ENCODE measurements around the gene FITM1. TPM values are rescaled to one million over a fixed set of nuclear protein-coding genes. Genes with fewer than 3 reads are reported as not detected.
A peak's percentile ranks its signal among the peaks of the same experiment; 100 is the strongest.

Gene FITM1
- polyA plus RNA-seq, 1 experiment, result not detected

DNA sequence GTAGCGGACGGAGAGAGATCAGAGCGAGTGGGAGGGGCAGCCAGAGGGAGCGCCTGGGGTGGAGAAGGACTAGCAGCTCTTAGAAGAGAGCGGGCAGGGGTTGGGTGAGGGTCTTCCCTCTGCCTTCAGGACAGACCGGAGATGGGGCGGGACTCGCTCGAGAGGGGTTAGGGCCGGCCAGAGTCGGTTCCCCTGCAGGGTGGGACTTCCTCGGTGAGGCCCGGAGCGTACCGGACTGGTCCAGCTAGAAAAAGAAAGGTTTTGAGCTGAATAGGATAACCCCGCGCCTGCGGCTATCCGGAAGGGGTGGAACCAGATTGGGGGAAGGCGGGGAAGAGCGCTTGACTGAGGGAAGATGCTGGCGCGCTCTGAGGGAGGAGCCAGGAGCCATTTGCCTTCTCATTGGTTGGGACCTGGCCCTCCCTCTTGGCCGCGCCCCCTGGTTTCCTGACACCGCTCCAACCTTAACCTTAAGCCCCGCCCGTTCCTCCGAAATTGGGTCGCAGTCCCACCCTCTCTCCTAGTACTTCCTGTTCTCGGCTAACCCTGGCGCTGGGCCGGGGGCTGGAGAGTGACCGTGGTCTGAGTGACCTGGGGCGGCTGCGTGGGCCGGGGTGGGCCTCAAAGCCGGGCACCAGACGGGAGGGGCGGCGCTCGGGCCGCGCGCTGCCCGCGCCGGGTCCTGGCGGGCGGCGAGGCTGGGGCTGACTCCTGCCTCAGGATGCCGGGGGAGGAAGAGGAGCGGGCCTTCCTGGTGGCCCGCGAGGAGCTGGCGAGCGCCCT lies 16.7 kb downstream of the FITM1 start, which contains the start of gene RNF31:
Gene RNF31 (plus strand): TSS at position 521 of the 783 bp plus-strand sequence. CDS start 201 bp downstream, at position 722.
- CTCF ChIA-PET, result interaction anchor here (0.6 to 4.7 kb wide), 5 partner anchors 13 to 161 kb away, joined by 4 to 54 read pairs (median 5); partner anchors contain the start of genes CIDEB and IRF9
- no peak for TF ChIP-seq CTCF (IDR thresholded peaks at IDR 0.05; ENCODE audit: low read depth, low read length)
- POLR2A ChIA-PET, result interaction anchor here (0.6 to 2.1 kb wide), 9 partner anchors 10 to 100 kb away, joined by 3 to 17 read pairs (median 5); partner anchors contain the start of genes CHMP4A, DCAF11, IRF9 and NRL

GRCh38 chr14:24147761-24148428 lies 17.4 kb downstream of the FITM1 start:
- CTCF ChIA-PET, result interaction anchor here (0.6 to 4.7 kb wide), 4 partner anchors 13 to 149 kb away, joined by 4 to 54 read pairs (median 7); partner anchors contain the start of gene IRF9

More for the DNA sequence above, 16.7 kb downstream of the FITM1 start, which contains the start of gene RNF31:
- DNase-seq (ENCODE audit: low read depth, low spot score), result peak; percentile 95
- Histone ChIP-seq H3K27me3 (ENCODE audit: control insufficient read depth, insufficient read depth, low read length) (no peaks in the 10 kb centered on the region), H3K9me3 (ENCODE audit: control insufficient read depth, insufficient read depth, low read length) (peaks cover 3% of the 10 kb centered on the region; the same call in 1 of the 2 replicates), H3K4me3 (ENCODE audit: low read depth, low read length) (peak within 1 kb of the TSS; percentile 72), H3K27ac (ENCODE audit: low read depth, low read length) (peak within 1 kb of the TSS; percentile 90)

GRCh38 chr14:24149302-24149969 lies 19.0 kb downstream of the FITM1 start:
- CTCF ChIA-PET, result interaction anchor here (3.3 to 4.7 kb wide), 2 partner anchors 11 to 12 kb away, joined by 27 to 54 read pairs; partner anchors contain the start of gene IRF9
- Histone ChIP-seq H3K9me3 (ENCODE audit: control insufficient read depth, insufficient read depth, low read length) (peaks cover 3% of the 10 kb centered on the region; the same call in 1 of the 2 replicates), H3K27me3 (ENCODE audit: control insufficient read depth, insufficient read depth, low read length) (no peaks in the 10 kb centered on the region), H3K27ac (ENCODE audit: low read depth, low read length) (no peak overlapping the region), H3K4me3 (ENCODE audit: low read depth, low read length) (no peak overlapping the region)
- no peak for DNase-seq (ENCODE audit: low read depth, low spot score)
- TF ChIP-seq CTCF (IDR thresholded peaks at IDR 0.05; ENCODE audit: low read depth, low read length), result no peak
- POLR2A ChIA-PET, result interaction anchor here (0.6 kb wide), 1 partner anchor 12 kb away, joined by 3 read pairs; the partner anchor contains the start of gene IRF9

More at GRCh38 chr14:24147761-24148428, 17.4 kb downstream of the FITM1 start:
- Histone ChIP-seq H3K9me3 (ENCODE audit: control insufficient read depth, insufficient read depth, low read length) (peaks cover 3% of the 10 kb centered on the region; the same call in 1 of the 2 replicates), H3K27me3 (ENCODE audit: control insufficient read depth, insufficient read depth, low read length) (no peaks in the 10 kb centered on the region), H3K4me3 (ENCODE audit: low read depth, low read length) (peak overlapping the region; percentile 72), H3K27ac (ENCODE audit: low read depth, low read length) (no peak overlapping the region)
- POLR2A ChIA-PET, result interaction anchor here (1.5 kb wide), 2 partner anchors 10 to 13 kb away, joined by 7 to 12 read pairs; partner anchors contain the start of gene IRF9
- no peak for TF ChIP-seq CTCF (IDR thresholded peaks at IDR 0.05; ENCODE audit: low read depth, low read length)
- DNase-seq (ENCODE audit: low read depth, low spot score), result no peak

DNA sequence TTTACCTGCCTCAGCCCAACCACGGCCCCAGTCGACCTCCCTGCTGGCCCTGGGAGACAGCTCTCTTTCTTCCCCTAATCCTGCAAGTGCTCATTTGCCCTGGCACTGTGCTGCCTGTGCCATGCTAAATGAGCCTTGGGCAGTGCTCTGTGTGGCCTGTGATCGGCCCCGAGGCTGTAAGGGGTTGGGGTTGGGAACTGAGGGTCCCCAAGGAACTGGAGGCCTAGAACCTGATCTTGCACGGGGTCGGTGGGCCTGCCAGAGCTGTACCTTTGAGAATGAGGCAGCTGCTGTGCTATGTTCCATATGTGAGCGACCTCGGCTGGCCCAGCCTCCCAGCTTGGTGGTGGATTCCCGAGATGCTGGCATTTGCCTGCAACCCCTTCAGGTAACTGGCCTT lies 19.6 kb downstream of the FITM1 start:
- H3K27ac ChIP-seq (ENCODE audit: low read depth, low read length), result no peak overlapping the region
- ChIA-PET POLR2A (interaction anchor here (0.6 kb wide), 1 partner anchor 11 kb away, joined by 3 read pairs; the partner anchor contains the start of gene IRF9), CTCF (interaction anchor here (3.3 kb wide), 1 partner anchor 11 kb away, joined by 27 read pairs; the partner anchor contains the start of gene IRF9)
- H3K27me3 ChIP-seq (ENCODE audit: control insufficient read depth, insufficient read depth, low read length), result no peaks in the 10 kb centered on the region
- no peak for TF ChIP-seq CTCF (IDR thresholded peaks at IDR 0.05; ENCODE audit: low read depth, low read length)
- H3K4me3 ChIP-seq (ENCODE audit: low read depth, low read length), result no peak overlapping the region
- no peak for DNase-seq (ENCODE audit: low read depth, low spot score)
- peaks cover 3% of the 10 kb centered on the region; the same call in 1 of the 2 replicates for H3K9me3 ChIP-seq (ENCODE audit: control insufficient read depth, insufficient read depth, low read length)
